Measurements from ENCODE around the gene ASB11.

The ASB11 gene

GRCh38 chrX:15315509-15315908 lies at the start of gene ASB11:
TSS of gene ASB11 (minus strand) at chrX:15315640. CDS start at chrX:15315605, 35 bp downstream.
- TF ChIP-seq GATA3 (IDR thresholded peaks at IDR 0.05; ENCODE audit: low read depth, low read length) (no peak), GATA2 (IDR thresholded peaks at IDR 0.05; ENCODE audit: low read depth, low read length) (no peak)

- TF ChIP-seq GATA3 (IDR thresholded peaks at IDR 0.05; ENCODE audit: low read depth, low read length) (no peak), GATA2 (IDR thresholded peaks at IDR 0.05; ENCODE audit: low read depth, low read length) (no peak)
Measured at GRCh38 chrX:15359701-15360100, 44.3 kb upstream of the ASB11 start.

GRCh38 chrX:15358533-15358932 lies 43.1 kb upstream of the ASB11 start:
- TF ChIP-seq GATA2 (IDR thresholded peaks at IDR 0.05; ENCODE audit: low read depth, low read length) (no peak), GATA3 (IDR thresholded peaks at IDR 0.05; ENCODE audit: low read depth, low read length) (no peak)

GRCh38 chrX:15356444-15356843 lies 41.0 kb upstream of the ASB11 start:
- TF ChIP-seq GATA2 (IDR thresholded peaks at IDR 0.05; ENCODE audit: low read depth, low read length) (no peak), GATA3 (IDR thresholded peaks at IDR 0.05; ENCODE audit: low read depth, low read length) (no peak)

- no peak for TF ChIP-seq GATA3 (IDR thresholded peaks at IDR 0.05; ENCODE audit: low read depth, low read length)
- no peak for TF ChIP-seq GATA2 (IDR thresholded peaks at IDR 0.05; ENCODE audit: low read depth, low read length)
Measured at GRCh38 chrX:15350329-15350996, 35.0 kb upstream of the ASB11 start.

GRCh38 chrX:15349046-15349445 lies 33.6 kb upstream of the ASB11 start:
- no peak for TF ChIP-seq GATA2 (IDR thresholded peaks at IDR 0.05; ENCODE audit: low read depth, low read length)
- no peak for TF ChIP-seq GATA3 (IDR thresholded peaks at IDR 0.05; ENCODE audit: low read depth, low read length)

- TF ChIP-seq GATA3 (IDR thresholded peaks at IDR 0.05; ENCODE audit: low read depth, low read length): no peak
- no peak for TF ChIP-seq GATA2 (IDR thresholded peaks at IDR 0.05; ENCODE audit: low read depth, low read length)
Measured at GRCh38 chrX:15345976-15346375, 30.5 kb upstream of the ASB11 start.

- TF ChIP-seq GATA2 (IDR thresholded peaks at IDR 0.05; ENCODE audit: low read depth, low read length) (no peak), GATA3 (IDR thresholded peaks at IDR 0.05; ENCODE audit: low read depth, low read length) (no peak)
Measured at GRCh38 chrX:15344106-15344505, 28.7 kb upstream of the ASB11 start.

- TF ChIP-seq GATA2 (IDR thresholded peaks at IDR 0.05; ENCODE audit: low read depth, low read length) (no peak), GATA3 (IDR thresholded peaks at IDR 0.05; ENCODE audit: low read depth, low read length) (no peak)
Measured at GRCh38 chrX:15343075-15343476, 27.6 kb upstream of the ASB11 start.

- TF ChIP-seq GATA2 (IDR thresholded peaks at IDR 0.05; ENCODE audit: low read depth, low read length) (no peak), GATA3 (IDR thresholded peaks at IDR 0.05; ENCODE audit: low read depth, low read length) (no peak)
Measured at GRCh38 chrX:15340867-15341266, 25.4 kb upstream of the ASB11 start.

GRCh38 chrX:15336023-15336413 lies 20.6 kb upstream of the ASB11 start:
- no peak for TF ChIP-seq GATA2 (IDR thresholded peaks at IDR 0.05; ENCODE audit: low read depth, low read length)

GRCh38 chrX:15335135-15336022 lies 19.9 kb upstream of the ASB11 start, which contains the start of gene PIGA:
TSS of gene PIGA (minus strand) at chrX:15335523. CDS start at chrX:15331930, 3,593 bp downstream.
- TF ChIP-seq GATA2 (IDR thresholded peaks at IDR 0.05; ENCODE audit: low read depth, low read length): no peak
- TF ChIP-seq GATA3 (IDR thresholded peaks at IDR 0.05; ENCODE audit: low read depth, low read length): no peak

- TF ChIP-seq GATA3 (IDR thresholded peaks at IDR 0.05; ENCODE audit: low read depth, low read length) (no peak), GATA2 (IDR thresholded peaks at IDR 0.05; ENCODE audit: low read depth, low read length) (no peak)
Measured at GRCh38 chrX:15334561-15334960, 19.1 kb upstream of the ASB11 start.

GRCh38 chrX:15328821-15329220 lies 13.4 kb upstream of the ASB11 start:
- TF ChIP-seq GATA3 (IDR thresholded peaks at IDR 0.05; ENCODE audit: low read depth, low read length) (no peak), GATA2 (IDR thresholded peaks at IDR 0.05; ENCODE audit: low read depth, low read length) (no peak)

GRCh38 chrX:15328131-15328530 lies 12.7 kb upstream of the ASB11 start:
- no peak for TF ChIP-seq GATA2 (IDR thresholded peaks at IDR 0.05; ENCODE audit: low read depth, low read length)
- no peak for TF ChIP-seq GATA3 (IDR thresholded peaks at IDR 0.05; ENCODE audit: low read depth, low read length)

Measured in SH-SY5Y (cell line).